Activated CD8-positive, alpha-beta T cell treated with anti-CD3 and anti-CD28 coated beads for 36 hours (primary cell): ENCODE measurements around the gene ELP4. TPM values are rescaled to one million over a fixed set of nuclear protein-coding genes. Genes with fewer than 3 reads are reported as not detected.

Experiments
- ATAC-seq: fragments of 200-7000 bp; cut with Tn5 transposase; one replicate; pipeline ENCODE4 v1.10.0; 2021; ENCODE audit warnings: mild to moderate bottlenecking, moderate library complexity
- CTCF ChIA-PET: fragments of 350-600 bp; sonication (Branson Sonifier 250); formaldehyde crosslinking; loops from one replicate; lab custom pipeline; 2021; ENCODE audit warnings: antibody characterized with exemption; lab: Charles Lee
- POLR2A ChIA-PET: fragments of 350-600 bp; sonication (Branson Sonifier 250); formaldehyde crosslinking; loops from one replicate; lab custom pipeline; 2021; ENCODE audit warnings: antibody characterized with exemption; lab: Charles Lee
- DNase-seq: peaks from one replicate; pipeline ENCODE4 v3.0.0-alpha.2; 2020
- H3K27ac Mint-ChIP-seq: one replicate; pipeline ENCODE4 v1.8.0; 2021; ENCODE audit warnings: mild to moderate bottlenecking, mixed read lengths
- H3K27me3 Mint-ChIP-seq: one replicate; pipeline ENCODE4 v1.8.0; 2021; ENCODE audit warnings: mixed read lengths
- H3K36me3 Mint-ChIP-seq: one replicate; pipeline ENCODE4 v1.8.0; 2021; ENCODE audit warnings: low read depth, mixed read lengths
- H3K4me1 Mint-ChIP-seq: one replicate; pipeline ENCODE4 v1.8.0; 2021; ENCODE audit warnings: low read depth, mixed read lengths
- H3K4me3 Mint-ChIP-seq: one replicate; pipeline ENCODE4 v1.8.0; 2021; ENCODE audit warnings: mild to moderate bottlenecking, moderate library complexity, mixed read lengths
- H3K9me3 Mint-ChIP-seq: one replicate; pipeline ENCODE4 v1.8.0; 2021; ENCODE audit warnings: mixed read lengths
- intact Hi-C: fragments of 100-400 bp; cut with micrococcal nuclease; formaldehyde crosslinking; loops from one replicate; pipeline ENCODE4 v1.10.0; 2022
- total RNA-seq, 2 experiments: library from RNA; stranded (reverse); gene quantifications; one replicate each; pipeline ENCODE4 v1.2.3, GENCODE V29; 2021
- TF ChIP-seq, protein P1 (sequence below): fragments of 200-600 bp; IDR thresholded peaks from one replicate; pipeline ENCODE4 v1.8.0; 2022; ENCODE audit warnings: antibody characterized with exemption, mild to moderate bottlenecking

Gene ELP4
- total RNA-seq, 2 experiments from 2014 or later: 21.1 to 21.6 TPM

DNA sequence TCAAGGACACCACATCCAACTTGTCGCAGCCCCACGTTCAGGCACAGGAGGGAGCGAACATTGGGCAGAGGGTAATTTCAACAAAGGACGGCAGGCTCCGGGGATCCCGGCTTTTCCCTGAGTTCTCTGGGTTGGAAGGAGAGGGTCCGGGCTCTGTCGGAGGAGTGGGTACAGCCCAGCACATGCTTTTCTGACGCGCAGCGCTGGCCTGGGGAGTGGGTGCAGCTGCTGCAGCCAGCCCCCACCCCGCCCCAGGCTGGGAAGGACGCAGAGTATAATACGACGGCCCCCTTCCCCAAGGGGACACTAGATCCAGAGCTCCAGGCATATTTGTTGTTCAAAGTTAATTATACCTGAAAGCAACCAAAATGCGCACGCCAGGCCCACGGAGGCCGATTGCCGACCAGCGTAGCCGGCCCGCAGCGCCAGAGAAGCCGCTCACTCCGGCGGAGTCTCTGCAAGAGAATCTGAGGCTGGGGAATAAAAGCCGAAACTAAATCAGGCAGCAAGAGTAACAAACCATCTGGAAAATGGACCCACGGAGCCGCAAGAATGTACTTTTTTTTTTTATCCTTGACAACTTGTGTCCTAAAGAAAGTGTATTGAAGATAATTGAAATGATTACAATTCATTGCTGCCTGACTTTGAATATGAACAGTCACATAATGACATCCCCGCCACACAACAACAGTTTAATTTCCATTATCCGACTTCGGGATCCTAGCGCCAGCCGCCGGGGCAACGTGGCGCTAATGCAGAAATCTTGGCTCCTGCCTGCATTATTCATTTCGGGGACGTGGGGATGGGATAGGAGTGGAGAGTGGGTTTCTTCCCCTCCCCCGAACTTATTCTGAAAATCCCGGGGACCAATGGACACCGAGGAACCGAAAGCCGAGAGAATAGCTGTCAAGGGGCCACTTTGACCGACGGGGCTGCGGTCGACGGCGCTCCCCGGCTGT lies 315.6 kb downstream of the ELP4 start:
- ATAC-seq: no peak
- ChIA-PET CTCF (no interaction called here), POLR2A (no interaction called here)
- Mint-ChIP-seq H3K36me3 (no peaks in the 10 kb centered on the region), H3K4me1 (peaks cover 13% of the 10 kb centered on the region), H3K27me3 (peaks cover 78% of the 10 kb centered on the region), H3K9me3 (no peaks in the 10 kb centered on the region), H3K4me3 (no peak overlapping the region), H3K27ac (no peak overlapping the region)
- TF ChIP-seq, protein P1, sequence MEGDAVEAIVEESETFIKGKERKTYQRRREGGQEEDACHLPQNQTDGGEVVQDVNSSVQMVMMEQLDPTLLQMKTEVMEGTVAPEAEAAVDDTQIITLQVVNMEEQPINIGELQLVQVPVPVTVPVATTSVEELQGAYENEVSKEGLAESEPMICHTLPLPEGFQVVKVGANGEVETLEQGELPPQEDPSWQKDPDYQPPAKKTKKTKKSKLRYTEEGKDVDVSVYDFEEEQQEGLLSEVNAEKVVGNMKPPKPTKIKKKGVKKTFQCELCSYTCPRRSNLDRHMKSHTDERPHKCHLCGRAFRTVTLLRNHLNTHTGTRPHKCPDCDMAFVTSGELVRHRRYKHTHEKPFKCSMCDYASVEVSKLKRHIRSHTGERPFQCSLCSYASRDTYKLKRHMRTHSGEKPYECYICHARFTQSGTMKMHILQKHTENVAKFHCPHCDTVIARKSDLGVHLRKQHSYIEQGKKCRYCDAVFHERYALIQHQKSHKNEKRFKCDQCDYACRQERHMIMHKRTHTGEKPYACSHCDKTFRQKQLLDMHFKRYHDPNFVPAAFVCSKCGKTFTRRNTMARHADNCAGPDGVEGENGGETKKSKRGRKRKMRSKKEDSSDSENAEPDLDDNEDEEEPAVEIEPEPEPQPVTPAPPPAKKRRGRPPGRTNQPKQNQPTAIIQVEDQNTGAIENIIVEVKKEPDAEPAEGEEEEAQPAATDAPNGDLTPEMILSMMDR: no peak
- DNase-seq: no peak
- intact Hi-C loops: no loop called here

DNA sequence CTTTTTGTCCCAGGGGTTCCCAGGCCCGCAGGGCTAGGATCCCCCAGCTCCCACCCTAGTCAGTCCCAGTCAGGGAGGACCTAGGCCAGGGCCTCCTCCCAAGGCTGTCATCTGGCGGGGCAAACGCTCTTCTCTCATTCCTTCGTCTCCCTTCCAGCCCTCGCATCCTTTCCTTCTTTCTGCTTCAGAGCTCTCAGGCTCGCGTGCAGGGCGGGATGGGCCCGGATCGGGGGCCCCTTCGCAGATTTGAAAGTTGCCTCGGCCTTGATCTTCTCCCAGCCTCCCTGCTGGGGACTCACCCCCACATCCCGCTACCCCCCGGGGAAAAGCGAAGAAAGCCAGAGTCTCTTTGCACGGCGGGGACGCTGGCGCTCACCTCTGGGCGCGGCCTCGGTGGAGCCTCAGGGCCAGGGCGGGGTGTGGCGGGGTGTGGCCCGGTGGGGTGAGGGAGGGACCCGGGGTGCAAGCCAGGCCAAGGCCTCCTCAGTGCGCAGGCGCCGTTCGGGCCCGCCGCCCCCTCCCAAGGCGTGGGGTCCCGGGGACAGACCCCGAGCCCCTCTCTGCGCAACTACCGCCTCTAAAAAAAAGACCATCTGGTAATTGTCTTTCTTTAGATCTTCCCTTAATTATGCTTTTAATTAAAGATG lies 316.4 kb downstream of the ELP4 start:
- no peaks in the 10 kb centered on the region for H3K36me3 Mint-ChIP-seq
- H3K27me3 Mint-ChIP-seq: peaks cover 79% of the 10 kb centered on the region
- no peak overlapping the region for H3K27ac Mint-ChIP-seq
- no peak overlapping the region for H3K4me3 Mint-ChIP-seq
- POLR2A ChIA-PET: interaction anchor here (0.6 kb wide), 1 partner anchor 9 kb away, joined by 3 read pairs; no protein-coding TSS in a partner anchor
- ATAC-seq (no peak), DNase-seq (no peak)
- CTCF ChIA-PET: no interaction called here
- intact Hi-C loops: no loop called here
- H3K4me1 Mint-ChIP-seq: peaks cover 13% of the 10 kb centered on the region
- no peaks in the 10 kb centered on the region for H3K9me3 Mint-ChIP-seq
- TF ChIP-seq, protein P1: no peak

DNA sequence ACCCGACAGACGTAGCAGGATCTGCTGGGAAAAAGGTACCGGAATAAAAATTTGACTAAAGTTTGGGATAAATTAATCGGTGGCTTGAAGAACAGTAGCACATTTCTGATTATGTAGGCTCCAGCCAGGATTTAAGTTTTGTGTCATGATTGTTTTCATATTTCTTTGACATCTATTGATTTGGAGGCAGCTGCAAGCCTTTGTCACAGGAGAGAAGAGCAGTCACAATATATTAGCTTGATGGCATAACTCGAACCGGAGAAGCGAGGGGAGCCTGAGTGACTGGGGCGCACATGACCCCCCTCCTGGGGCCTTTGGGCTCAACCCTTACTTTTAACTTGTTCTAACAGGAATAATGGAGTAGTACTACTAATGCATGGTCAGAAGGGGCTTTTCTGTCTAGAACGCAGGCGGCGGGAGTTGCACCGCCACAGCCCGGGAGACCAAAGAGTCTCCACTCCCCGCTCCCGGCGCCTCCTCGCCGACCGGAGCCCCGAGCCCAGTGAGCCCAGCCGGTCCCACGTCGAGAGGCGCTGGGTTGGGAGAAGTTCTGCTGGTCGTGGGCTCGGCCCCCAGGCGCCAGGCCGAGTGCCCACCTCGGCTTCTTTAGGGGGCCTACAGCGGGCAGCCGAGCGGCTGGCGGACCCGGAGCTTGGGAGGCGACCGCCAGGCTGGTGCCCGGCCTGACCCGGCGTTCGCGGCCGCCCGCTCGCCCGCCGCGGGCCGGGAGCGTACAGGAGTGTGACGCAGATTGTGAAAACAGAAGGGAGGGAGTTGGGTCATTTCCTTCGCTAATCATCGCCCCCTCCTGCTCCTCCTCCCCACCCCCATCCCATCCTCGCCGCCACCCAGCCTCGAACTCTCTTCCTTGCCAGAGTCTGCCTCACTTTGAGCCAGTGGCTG lies 317.2 kb downstream of the ELP4 start:
- DNase-seq: no peak
- Mint-ChIP-seq H3K27me3 (peaks cover 72% of the 10 kb centered on the region), H3K9me3 (no peaks in the 10 kb centered on the region), H3K4me1 (peaks cover 13% of the 10 kb centered on the region), H3K36me3 (no peaks in the 10 kb centered on the region), H3K4me3 (no peak overlapping the region), H3K27ac (no peak overlapping the region)
- no peak for ATAC-seq
- TF ChIP-seq, protein P1: no peak
- ChIA-PET POLR2A (no interaction called here), CTCF (no interaction called here)
- intact Hi-C loops: no loop called here

DNA sequence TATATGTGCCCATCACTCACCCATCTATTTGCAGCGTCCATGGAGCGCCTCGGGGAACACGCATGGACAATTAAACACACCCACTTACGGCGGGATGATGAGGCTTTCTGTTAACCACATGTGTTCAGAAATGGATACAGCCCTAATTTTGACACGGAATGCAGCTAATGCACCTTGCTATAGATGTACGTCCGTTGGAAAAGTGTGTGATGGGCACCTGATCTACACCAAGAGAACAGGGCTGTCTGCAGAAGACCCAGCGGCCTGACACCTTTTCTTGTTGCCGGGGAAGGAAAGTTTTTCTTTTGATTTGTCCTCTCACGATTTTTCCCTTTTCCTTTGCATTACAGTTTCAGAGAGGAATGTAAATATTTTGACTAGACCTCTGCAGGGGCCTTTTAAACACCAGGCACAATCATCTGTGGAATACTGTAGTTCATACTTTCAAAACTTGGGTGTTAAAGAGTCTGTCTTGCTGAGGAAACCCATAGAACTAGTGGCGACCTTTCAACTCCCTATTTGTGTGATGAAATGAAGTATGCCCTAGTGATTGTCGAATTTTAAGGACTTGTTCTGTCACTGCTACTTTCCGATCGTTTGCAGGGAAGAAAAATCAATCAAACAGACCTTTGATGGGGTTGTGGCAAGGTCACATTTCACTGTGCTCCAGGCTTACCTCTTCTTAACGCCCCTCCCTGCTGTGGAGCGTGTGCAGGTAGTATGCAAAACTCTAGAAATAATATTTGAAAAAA lies 318.1 kb downstream of the ELP4 start:
- Mint-ChIP-seq H3K27ac (no peak overlapping the region), H3K36me3 (no peaks in the 10 kb centered on the region), H3K9me3 (no peaks in the 10 kb centered on the region), H3K4me1 (peaks cover 13% of the 10 kb centered on the region), H3K4me3 (no peak overlapping the region), H3K27me3 (peaks cover 65% of the 10 kb centered on the region)
- intact Hi-C loops: no loop called here
- no peak for ATAC-seq
- ChIA-PET CTCF (no interaction called here), POLR2A (no interaction called here)
- no peak for DNase-seq
- TF ChIP-seq, protein P1: no peak
